Aorta (tissue), 5 donors: ENCODE data around the gene HMCN1. TPM values are rescaled to one million over a fixed set of nuclear protein-coding genes. Genes with fewer than 3 reads are reported as not detected.
A peak's percentile ranks its signal among the peaks of the same experiment; 100 is the strongest.
"Not testable (repeated sequence)": the region's sequence is repeated elsewhere in the genome, so short reads cannot be mapped to it uniquely, and the experiment has no call there.

Source experiments
- ATAC-seq: fragments of 200-7000 bp; cut with Tn5 transposase; one replicate; pipeline ENCODE4 v1.9.1; 2022; ENCODE audit warnings: moderate library complexity; ENCODE audit not compliant: low FRiP score
- DNase-seq, 2 donors: peaks; one replicate each; pipeline ENCODE4 v3.0.0-alpha.2; 2020
- H3K27ac ChIP-seq, 2 donors: one replicate each; pipeline ENCODE4 v1.5.1; 2013; ENCODE audit warnings: low read length in 2 of 2, mild to moderate bottlenecking in 2 of 2, moderate library complexity in 2 of 2, control low read depth in 1 of 2, inconsistent platforms in 1 of 2, low read depth in 1 of 2
- H3K27me3 ChIP-seq, 2 donors: one replicate each; pipeline ENCODE4 v1.6.1; 2013; ENCODE audit warnings: control low read depth in 1 of 2, low read length in 1 of 2, mild to moderate bottlenecking in 1 of 2, moderate library complexity in 1 of 2; ENCODE audit not compliant: insufficient read depth in 2 of 2, control insufficient read depth in 1 of 2
- H3K36me3 ChIP-seq, 2 donors: one replicate each; pipeline ENCODE4 v1.6.1; 2013; ENCODE audit warnings: control low read depth in 1 of 2, low read length in 1 of 2, mild to moderate bottlenecking in 1 of 2; ENCODE audit not compliant: insufficient read depth in 2 of 2, control insufficient read depth in 1 of 2
- H3K4me1 ChIP-seq, 2 donors: one replicate each; pipeline ENCODE4 v1.6.1; 2013; ENCODE audit warnings: low read length in 2 of 2, control low read depth in 1 of 2, mild to moderate bottlenecking in 1 of 2, moderate library complexity in 1 of 2; ENCODE audit not compliant: insufficient read depth in 2 of 2, control insufficient read depth in 1 of 2
- H3K4me3 ChIP-seq, 2 donors: one replicate each; pipeline ENCODE4 v1.5.1; 2013; ENCODE audit warnings: low read length in 2 of 2, control low read depth in 1 of 2, mild to moderate bottlenecking in 1 of 2
- H3K9me3 ChIP-seq: one replicate; pipeline ENCODE4 v1.6.1; 2013; ENCODE audit warnings: mild to moderate bottlenecking, low read length; ENCODE audit not compliant: control insufficient read depth
- WGBS, 2 donors: extraction: QIAGEN DNeasy Blood & Tissue Kit; methylation state at CpG; one replicate each; pipeline ENCODE4 v1.1.7; 2013; 5-methylcytosine and 5-hydroxymethylcytosine counted together
- intact Hi-C, 2 donors: fragments of 100-400 bp; cut with DNase I; formaldehyde crosslinking; loops; one replicate each; pipeline versions ENCODE4 v1.14.2 to v1.15.0; 2022
- polyA plus RNA-seq, 2 donors: library from polyadenylated mRNA; stranded (reverse); fragments of 200-250 nt; gene quantifications; one replicate each; pipeline ENCODE4 v1.2.3, GENCODE V29; 2013
- total RNA-seq, 2 donors: library from RNA; stranded (reverse); fragmentation: NEBNext Ultra II Directional; extraction: Animal tissue kit (Norgen Biotek cat#: 25700); gene quantifications; one replicate each; pipeline ENCODE4 v1.2.1, GENCODE V29; 2021
- donor health status: healthy with polysubstance abuse.
- donor health status: Bipolar disorder and iron deficiency.
- donor health status: DM: no; HTN: no; CAD: no.
- donor health status: DM: no; HTN: no; CAD: no.
- donor health status: DM: yes; HTN: yes; CAD: no.

HMCN1 gene
- total and polyA plus RNA-seq, 4 donors = 11.3 to 93.6 (median 50.0) TPM

DNA sequence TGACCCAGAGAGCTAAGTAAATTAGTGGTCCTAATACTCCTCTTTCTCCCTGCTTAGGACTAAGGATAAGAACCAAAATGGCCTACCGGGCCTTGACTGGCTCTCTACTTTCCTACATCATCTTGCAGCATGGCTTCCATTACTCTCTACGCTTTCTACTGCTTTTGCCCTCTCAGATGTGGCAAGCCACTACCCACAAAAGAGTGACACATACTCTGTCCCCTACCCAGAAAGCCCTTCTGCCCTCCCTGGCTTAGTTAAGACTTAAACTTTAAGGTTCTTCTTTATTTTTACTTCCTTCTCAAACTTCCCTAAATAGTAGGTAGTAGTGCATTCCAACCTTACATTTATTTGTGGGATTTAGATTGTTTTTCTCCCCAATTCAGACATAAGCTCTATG, 412.8 kb downstream of the HMCN1 start:
- Histone ChIP-seq H3K27ac (no peak overlapping the region), H3K9me3 (no peaks in the 10 kb centered on the region), H3K36me3 (peaks cover 8 to 16% of the 10 kb centered on the region in 2 donors), H3K4me3 (no peak overlapping the region), H3K4me1 (peaks cover 0 to 7% of the 10 kb centered on the region in 2 donors), H3K27me3 (no peaks in the 10 kb centered on the region)
- no peak for ATAC-seq
- intact Hi-C loops = no loop called here
- no peak for DNase-seq
- 93 to 96% methylated on average over 2 of the region's 2 CpGs for WGBS, 2 donors

DNA sequence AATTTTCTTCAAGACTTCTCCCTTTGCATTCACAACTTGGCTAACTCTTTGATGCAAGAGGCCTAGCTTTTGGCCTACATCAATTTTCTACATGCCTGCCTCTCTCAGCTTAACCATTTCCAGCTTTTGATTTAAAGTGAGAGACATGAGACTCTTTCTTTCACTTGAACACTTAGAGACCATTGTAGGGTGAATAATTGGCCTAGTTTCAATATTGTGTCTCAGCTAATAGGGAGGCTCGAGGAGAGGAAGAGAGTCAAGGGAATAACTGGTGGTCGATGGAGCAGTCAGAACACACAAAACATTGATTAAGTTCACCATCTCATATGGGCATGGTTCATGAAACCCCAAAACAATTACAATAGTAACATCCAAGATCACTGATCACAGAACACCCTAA, 415.4 kb downstream of the HMCN1 start:
- intact Hi-C loops = no loop called here
- peaks cover 0 to 8% of the 10 kb centered on the region in 2 donors for H3K4me1 ChIP-seq
- no peak overlapping the region for H3K27ac ChIP-seq
- DNase-seq (no peak), ATAC-seq (no peak)
- H3K36me3 ChIP-seq = peaks cover 8 to 16% of the 10 kb centered on the region in 2 donors
- no peaks in the 10 kb centered on the region for H3K9me3 ChIP-seq
- 82 to 88% methylated on average over 2 of the region's 2 CpGs for WGBS, 2 donors
- H3K27me3 ChIP-seq = no peaks in the 10 kb centered on the region
- no peak overlapping the region for H3K4me3 ChIP-seq

DNA sequence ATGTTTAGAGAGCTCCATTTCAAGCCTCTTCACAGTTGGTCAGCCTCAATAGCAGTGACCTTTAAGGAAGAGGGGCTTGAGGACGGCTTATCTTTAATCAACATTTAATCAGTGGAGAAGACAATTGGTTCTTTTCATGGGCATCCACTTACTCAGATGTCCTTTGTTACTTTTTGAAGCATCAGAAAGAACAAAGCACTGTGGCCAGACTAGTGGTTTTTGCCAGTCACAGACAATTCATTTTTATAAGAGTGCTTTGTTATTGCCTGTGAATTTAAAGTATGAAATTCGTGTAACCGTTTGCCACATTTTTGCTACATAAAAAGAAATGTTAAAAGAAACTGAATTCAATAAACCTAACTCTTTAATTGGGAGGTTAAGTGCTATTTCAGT, 418.0 kb downstream of the HMCN1 start:
- peak overlapping the region; percentile 43 to 63 for H3K27ac ChIP-seq
- DNase-seq = no peak
- H3K27me3 ChIP-seq = no peaks in the 10 kb centered on the region
- H3K36me3 ChIP-seq = peaks cover 2 to 5% of the 10 kb centered on the region in 2 donors
- H3K4me3 ChIP-seq = no peak overlapping the region
- no peak for ATAC-seq
- intact Hi-C loops = no loop called here
- 51% methylated on average over 3 of the region's 3 CpGs for WGBS, 2 donors
- H3K9me3 ChIP-seq = no peaks in the 10 kb centered on the region
- H3K4me1 ChIP-seq = peaks cover 0 to 8% of the 10 kb centered on the region in 2 donors

GRCh38 chr1:186152620-186153239, 418.5 kb downstream of the HMCN1 start:
- Histone ChIP-seq H3K36me3 (peaks cover 2 to 5% of the 10 kb centered on the region in 2 donors), H3K27me3 (no peaks in the 10 kb centered on the region), H3K9me3 (no peaks in the 10 kb centered on the region), H3K4me1 (peaks cover 0 to 8% of the 10 kb centered on the region in 2 donors), H3K4me3 (no peak overlapping the region), H3K27ac (peak overlapping the region in 1 of 2 donors; percentile 48)
- DNase-seq = no peak
- ATAC-seq = no peak
- intact Hi-C loops = no loop called here
- WGBS, 2 donors = 26 to 31% methylated on average over 5 of the region's 5 CpGs

GRCh38 chr1:186154651-186155050, 420.5 kb downstream of the HMCN1 start:
- no peak overlapping the region for H3K4me3 ChIP-seq
- H3K4me1 ChIP-seq = peaks cover 0 to 6% of the 10 kb centered on the region in 2 donors
- H3K9me3 ChIP-seq = no peaks in the 10 kb centered on the region
- intact Hi-C loops = loop anchor here in 1 of 2 donors (5.0 kb wide), 1 partner anchor 58 kb away; no protein-coding TSS in a partner anchor
- H3K36me3 ChIP-seq = peaks cover under 1 to 2% of the 10 kb centered on the region in 2 donors
- WGBS, 2 donors = 45 to 54% methylated on average over 1 of the region's 1 CpG
- ATAC-seq = no peak
- no peaks in the 10 kb centered on the region for H3K27me3 ChIP-seq
- DNase-seq = no peak
- peak overlapping the region in 1 of 2 donors; percentile 28 for H3K27ac ChIP-seq

DNA sequence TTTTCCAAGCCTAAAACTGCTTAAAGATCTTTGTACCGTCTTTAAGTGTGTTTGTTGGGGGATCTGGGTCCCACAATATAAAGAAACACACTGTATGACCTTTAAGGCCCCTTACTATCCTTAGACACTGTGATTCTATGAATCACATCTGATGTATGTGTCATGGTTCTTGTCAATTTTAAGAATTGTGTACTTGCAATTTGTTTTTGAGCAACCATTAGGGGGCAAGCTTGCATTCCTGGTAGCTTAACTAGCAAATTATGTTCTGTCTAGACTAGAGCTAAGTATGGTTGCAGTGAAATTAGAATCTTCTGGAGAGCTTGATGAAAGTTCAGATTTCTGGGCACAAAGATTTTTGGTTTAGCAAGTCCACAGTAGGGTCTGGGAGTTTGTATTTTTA, 421.4 kb downstream of the HMCN1 start:
- ATAC-seq = peak; percentile 85
- intact Hi-C loops = loop anchor here in 1 of 2 donors (5.0 kb wide), 1 partner anchor 57 kb away; no protein-coding TSS in a partner anchor
- DNase-seq = no peak
- Histone ChIP-seq H3K4me3 (no peak overlapping the region), H3K27ac (no peak overlapping the region), H3K4me1 (peaks cover 0 to 4% of the 10 kb centered on the region in 2 donors), H3K36me3 (peaks cover 0 to 2% of the 10 kb centered on the region in 2 donors), H3K27me3 (no peaks in the 10 kb centered on the region), H3K9me3 (no peaks in the 10 kb centered on the region)
- WGBS, 2 donors = 54 to 68% methylated on average over 1 of the region's 1 CpG

- ATAC-seq, DNase-seq, H3K27me3 ChIP-seq, intact Hi-C loops, H3K36me3 ChIP-seq, H3K4me1 ChIP-seq, H3K4me3 ChIP-seq, H3K27ac ChIP-seq, H3K9me3 ChIP-seq: not testable (repeated sequence)
- WGBS, 2 donors = 92 to 95% methylated on average over 6 to 7 of the region's 7 CpGs
Measured at GRCh38 chr1:186162895-186163294, 428.7 kb downstream of the HMCN1 start.

- Histone ChIP-seq H3K27ac (no peak overlapping the region), H3K27me3 (no peaks in the 10 kb centered on the region), H3K9me3 (no peaks in the 10 kb centered on the region), H3K36me3 (peaks cover 6 to 8% of the 10 kb centered on the region in 2 donors), H3K4me1 (no peaks in the 10 kb centered on the region), H3K4me3 (no peak overlapping the region)
- DNase-seq = no peak
- 77 to 79% methylated on average over 3 of the region's 3 CpGs for WGBS, 2 donors
- ATAC-seq = no peak
- intact Hi-C loops = no loop called here
Measured at GRCh38 chr1:186164773-186165172, 430.6 kb downstream of the HMCN1 start.

- H3K27me3 ChIP-seq = no peaks in the 10 kb centered on the region
- H3K4me1 ChIP-seq = no peaks in the 10 kb centered on the region
- no peak overlapping the region for H3K4me3 ChIP-seq
- H3K36me3 ChIP-seq = peaks cover 6 to 8% of the 10 kb centered on the region in 2 donors
- no peaks in the 10 kb centered on the region for H3K9me3 ChIP-seq
- WGBS, 2 donors = 75 to 82% methylated on average over 1 of the region's 1 CpG
- ATAC-seq (no peak), DNase-seq (no peak)
- no peak overlapping the region for H3K27ac ChIP-seq
- intact Hi-C loops = no loop called here
Measured at GRCh38 chr1:186165303-186165702, 431.1 kb downstream of the HMCN1 start.
